22Rv1 (cell line): Measurements from ENCODE around the gene THAP11.

ENCODE experiments used
- H3K27ac ChIP-seq: fragments of 450-650 bp; 2 replicates; pipeline ENCODE4 v1.5.1; 2017
- ZFX ChIP-seq: fragments of 450-650 bp; IDR thresholded peaks from 2 replicates; pipeline ENCODE4 v1.6.1; 2017; ENCODE audit warnings: antibody characterized with exemption, borderline replicate concordance
- TF ChIP-seq, protein P1 (sequence below): fragments of 450-650 bp; IDR thresholded peaks from 2 replicates; pipeline ENCODE4 v1.5.1; 2017; ENCODE audit warnings: mild to moderate bottlenecking

The THAP11 gene

DNA sequence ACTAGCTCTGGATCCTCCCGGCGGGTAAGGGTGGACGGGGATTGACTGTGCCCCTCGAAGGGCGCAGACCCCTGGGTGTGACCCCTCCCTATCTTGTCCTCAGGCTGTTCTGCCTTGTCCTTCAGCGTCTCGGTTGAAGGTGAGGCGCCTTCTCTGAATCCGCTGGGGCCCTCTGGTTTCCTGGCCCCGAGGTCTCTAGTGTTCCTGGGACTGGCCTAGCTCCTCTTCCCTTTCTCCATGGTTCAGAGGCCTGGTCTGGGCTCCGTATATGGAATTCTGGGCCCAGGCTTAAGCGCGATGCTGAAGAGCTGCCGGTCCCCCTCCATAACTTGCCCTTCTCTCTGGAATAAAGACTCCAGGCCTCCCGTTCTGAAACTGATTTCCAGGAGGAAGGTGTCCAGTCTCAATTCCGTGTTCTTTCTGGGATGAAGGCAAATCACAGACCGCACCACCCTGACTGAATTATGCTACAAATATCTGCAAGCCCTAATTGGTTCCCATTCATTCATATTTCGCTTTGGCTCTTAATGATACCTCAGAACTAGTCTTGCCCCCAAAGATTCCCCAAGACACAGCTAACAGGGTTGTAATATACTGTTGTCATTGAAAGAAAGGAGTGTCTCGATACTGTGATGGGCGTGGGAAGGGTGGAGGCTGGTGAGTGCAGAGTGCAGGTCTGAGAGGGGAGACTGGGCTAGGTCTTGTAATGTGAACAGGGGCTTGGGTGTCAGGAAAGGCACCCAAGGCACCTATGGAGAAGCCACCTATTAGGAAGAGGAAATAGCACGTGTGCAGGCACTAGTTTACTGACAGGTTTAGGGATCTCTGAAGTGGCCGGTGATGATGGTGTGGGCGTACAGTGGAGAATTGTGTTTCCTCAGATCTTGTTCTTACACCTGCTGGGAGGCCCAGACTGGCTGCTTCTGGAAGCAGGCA, 31.6 kb downstream of the THAP11 start:
- peak overlapping the region; percentile 72 for H3K27ac ChIP-seq
- no peak for TF ChIP-seq ZFX
- TF ChIP-seq, protein P1, sequence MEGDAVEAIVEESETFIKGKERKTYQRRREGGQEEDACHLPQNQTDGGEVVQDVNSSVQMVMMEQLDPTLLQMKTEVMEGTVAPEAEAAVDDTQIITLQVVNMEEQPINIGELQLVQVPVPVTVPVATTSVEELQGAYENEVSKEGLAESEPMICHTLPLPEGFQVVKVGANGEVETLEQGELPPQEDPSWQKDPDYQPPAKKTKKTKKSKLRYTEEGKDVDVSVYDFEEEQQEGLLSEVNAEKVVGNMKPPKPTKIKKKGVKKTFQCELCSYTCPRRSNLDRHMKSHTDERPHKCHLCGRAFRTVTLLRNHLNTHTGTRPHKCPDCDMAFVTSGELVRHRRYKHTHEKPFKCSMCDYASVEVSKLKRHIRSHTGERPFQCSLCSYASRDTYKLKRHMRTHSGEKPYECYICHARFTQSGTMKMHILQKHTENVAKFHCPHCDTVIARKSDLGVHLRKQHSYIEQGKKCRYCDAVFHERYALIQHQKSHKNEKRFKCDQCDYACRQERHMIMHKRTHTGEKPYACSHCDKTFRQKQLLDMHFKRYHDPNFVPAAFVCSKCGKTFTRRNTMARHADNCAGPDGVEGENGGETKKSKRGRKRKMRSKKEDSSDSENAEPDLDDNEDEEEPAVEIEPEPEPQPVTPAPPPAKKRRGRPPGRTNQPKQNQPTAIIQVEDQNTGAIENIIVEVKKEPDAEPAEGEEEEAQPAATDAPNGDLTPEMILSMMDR: no peak

DNA sequence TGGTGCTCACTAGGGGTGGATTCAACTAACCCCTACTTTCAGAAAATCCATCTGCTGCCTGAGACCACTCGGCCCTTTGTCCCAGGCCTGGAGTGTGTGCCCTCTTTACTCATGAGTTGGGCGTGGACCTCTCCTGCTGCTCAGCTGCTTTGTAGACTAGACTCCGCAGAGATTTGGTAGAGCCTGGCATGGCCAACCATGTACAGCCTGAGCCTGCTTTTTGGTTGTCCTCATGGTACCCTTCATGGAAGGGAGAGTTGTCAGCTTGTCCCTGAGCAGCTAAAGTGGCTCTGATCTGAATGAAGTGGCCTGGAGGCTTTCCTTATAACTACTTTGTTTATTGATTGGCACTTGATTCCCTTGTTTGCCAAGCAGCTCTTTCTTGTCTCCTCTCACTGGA, 32.3 kb downstream of the THAP11 start:
- H3K27ac ChIP-seq: peak overlapping the region; percentile 72; the same call in 1 of the 2 replicates

DNA sequence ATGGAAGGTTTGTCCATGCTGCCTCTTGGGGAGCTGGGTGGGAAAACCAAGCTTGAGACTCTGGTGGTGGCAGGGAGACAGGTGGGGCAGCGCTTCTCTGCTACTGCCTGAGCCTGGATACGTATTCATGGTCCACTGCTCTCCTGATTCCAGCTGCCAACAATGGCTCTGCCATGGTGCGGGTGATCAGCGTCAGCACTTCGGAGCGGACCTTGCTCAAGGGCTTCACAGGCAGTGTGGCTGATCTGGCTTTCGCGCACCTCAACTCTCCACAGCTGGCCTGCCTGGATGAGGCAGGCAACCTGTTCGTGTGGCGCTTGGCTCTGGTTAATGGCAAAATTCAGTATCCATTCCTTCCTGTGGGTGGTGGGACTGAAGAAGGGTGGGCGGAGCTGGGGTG, 34.9 kb downstream of the THAP11 start:
- TF ChIP-seq, protein P1: no peak
- TF ChIP-seq ZFX: no peak
- no peak overlapping the region for H3K27ac ChIP-seq

More for the DNA sequence above, 32.3 kb downstream of the THAP11 start:
- no peak for TF ChIP-seq ZFX
- TF ChIP-seq, protein P1: no peak

DNA sequence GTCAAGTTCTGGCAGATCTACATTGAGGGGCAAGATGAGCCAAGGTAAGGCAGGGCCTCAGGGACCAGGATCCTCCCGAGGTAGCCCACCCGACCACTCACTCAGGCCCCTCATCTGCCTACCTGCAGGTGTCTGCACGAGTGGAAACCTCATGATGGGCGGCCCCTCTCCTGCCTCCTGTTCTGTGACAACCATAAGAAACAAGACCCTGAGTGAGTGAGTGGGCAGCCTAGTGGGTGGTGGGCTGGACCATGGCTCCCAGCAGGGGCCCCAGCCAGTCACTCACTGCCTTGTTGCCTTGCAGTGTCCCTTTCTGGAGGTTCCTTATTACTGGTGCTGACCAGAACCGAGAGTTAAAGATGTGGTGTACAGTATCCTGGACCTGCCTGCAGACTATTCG, 36.1 kb downstream of the THAP11 start:
- TF ChIP-seq ZFX: no peak
- TF ChIP-seq, protein P1: no peak
- H3K27ac ChIP-seq: no peak overlapping the region

DNA sequence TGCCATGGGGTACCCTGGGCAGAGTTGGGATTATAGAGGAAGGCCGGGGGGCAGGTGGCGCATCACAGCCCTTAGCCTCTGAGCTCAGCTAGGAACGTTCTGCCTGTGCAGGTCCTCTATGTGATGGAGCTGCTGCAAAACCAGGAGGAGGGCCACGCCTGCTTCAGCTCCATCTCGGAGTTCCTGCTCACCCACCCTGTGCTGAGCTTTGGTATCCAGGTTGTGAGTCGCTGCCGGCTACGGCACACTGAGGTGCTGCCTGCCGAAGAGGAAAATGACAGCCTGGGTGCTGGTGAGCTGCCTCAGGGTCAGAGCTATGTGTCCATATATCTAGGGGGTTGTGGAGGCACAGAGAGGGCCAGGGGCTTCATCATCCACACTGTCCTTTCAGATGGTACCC, 36.7 kb downstream of the THAP11 start:
- H3K27ac ChIP-seq: no peak overlapping the region
- TF ChIP-seq, protein P1: no peak
- no peak for TF ChIP-seq ZFX

DNA sequence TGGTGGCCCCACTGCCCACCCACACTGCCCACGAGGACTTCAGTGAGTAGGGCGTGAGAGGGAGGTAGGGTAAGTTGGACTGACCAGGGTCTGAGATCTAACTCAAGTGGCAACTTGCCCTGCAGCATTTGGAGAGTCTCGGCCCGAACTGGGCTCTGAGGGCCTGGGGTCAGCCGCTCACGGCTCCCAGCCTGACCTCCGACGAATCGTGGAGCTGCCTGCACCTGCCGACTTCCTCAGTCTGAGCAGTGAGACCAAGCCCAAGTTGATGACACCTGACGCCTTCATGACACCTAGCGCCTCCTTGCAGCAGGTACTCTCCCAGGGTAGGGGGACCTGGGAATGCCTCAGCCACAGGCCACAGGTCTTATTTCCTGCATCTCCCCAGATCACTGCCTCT, 37.3 kb downstream of the THAP11 start:
- H3K27ac ChIP-seq: no peak overlapping the region
- TF ChIP-seq ZFX: no peak
- TF ChIP-seq, protein P1: no peak

DNA sequence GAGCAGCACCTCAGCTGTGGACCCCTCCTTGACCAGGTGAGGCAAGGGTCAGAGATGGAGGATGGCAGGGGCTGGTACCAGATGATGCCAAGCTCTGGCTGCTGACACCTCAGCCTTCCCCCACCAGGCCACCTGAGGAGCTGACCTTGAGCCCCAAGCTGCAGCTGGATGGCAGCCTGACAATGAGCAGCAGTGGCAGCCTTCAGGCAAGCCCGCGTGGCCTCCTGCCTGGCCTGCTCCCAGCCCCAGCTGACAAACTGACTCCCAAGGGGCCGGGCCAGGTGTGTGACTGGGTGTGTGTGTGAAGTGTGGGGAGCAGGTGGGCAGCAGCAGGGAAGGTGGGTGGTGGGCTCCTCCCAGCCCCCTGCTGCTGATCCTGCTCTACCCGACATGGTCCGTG, 37.8 kb downstream of the THAP11 start:
- no peak overlapping the region for H3K27ac ChIP-seq
- TF ChIP-seq, protein P1: no peak
- no peak for TF ChIP-seq ZFX
